ENCODE results near the gene PTPRH.

Gene PTPRH, protein sequence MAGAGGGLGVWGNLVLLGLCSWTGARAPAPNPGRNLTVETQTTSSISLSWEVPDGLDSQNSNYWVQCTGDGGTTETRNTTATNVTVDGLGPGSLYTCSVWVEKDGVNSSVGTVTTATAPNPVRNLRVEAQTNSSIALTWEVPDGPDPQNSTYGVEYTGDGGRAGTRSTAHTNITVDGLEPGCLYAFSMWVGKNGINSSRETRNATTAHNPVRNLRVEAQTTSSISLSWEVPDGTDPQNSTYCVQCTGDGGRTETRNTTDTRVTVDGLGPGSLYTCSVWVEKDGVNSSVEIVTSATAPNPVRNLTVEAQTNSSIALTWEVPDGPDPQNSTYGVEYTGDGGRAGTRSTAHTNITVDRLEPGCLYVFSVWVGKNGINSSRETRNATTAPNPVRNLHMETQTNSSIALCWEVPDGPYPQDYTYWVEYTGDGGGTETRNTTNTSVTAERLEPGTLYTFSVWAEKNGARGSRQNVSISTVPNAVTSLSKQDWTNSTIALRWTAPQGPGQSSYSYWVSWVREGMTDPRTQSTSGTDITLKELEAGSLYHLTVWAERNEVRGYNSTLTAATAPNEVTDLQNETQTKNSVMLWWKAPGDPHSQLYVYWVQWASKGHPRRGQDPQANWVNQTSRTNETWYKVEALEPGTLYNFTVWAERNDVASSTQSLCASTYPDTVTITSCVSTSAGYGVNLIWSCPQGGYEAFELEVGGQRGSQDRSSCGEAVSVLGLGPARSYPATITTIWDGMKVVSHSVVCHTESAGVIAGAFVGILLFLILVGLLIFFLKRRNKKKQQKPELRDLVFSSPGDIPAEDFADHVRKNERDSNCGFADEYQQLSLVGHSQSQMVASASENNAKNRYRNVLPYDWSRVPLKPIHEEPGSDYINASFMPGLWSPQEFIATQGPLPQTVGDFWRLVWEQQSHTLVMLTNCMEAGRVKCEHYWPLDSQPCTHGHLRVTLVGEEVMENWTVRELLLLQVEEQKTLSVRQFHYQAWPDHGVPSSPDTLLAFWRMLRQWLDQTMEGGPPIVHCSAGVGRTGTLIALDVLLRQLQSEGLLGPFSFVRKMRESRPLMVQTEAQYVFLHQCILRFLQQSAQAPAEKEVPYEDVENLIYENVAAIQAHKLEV

DNA sequence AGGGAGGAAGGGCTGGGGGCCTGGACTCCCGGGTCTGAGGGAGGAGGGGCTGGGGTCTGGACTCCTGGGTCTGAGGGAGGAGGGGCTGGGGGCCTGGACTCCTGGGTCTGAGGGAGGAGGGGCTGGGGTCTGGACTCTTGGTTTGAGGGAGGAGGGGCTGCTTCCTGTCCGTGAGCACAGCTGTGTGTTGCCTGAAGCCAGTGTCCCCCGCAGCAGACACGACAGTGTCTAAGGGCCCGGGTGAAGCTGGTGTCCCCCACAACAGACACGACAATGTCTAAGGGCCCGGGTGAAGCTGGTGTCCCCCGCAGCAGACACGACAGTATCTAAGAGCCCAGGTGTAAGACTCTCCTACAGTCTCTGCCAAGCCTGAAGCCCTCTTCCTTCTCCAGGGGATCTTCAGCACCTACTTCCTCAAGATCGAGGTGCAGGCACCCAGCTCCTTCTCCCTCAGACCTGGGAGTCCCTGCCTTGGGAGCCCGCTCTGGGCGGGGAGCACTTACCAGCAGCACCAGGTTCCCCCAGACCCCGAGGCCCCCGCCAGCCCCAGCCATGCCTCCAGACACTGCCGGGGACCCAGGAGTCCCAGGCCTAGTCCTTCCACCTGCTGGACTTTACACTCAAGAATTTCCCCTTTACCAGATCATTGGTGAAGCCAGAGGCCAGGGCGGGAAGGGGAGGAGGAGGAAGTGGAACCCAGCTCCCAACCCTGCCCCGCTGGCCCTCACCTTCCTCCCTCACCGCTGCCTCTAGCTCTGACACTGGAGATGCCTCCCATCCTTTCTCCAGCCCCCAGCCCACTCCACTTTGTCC, at the start of gene PTPRH:
PTPRH (minus strand) TSS at position 622 of the 813 bp plus-strand sequence; CDS start at position 554, 68 bp downstream.
- no peak for DNase-seq (ENCODE audit: low spot score)

DNA sequence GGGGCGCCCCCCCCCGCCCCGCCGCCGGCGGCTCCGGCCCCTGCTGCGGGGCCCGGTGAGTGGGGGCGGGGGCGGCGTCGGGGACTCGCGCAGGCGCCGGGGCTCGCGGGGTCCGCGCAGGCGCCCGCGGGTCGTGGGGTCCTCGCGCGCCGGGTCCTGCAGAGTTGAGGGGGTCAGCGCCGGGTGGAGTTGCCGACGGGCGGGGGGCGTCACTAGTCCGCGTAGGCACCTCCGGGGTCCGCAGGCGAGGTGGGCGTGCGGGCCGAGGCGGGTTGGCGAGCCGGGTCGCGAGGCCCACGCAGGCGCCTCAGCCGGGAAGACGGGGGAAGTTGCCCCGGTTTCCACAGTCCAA, 49.2 kb upstream of the PTPRH start:
- DNase-seq (ENCODE audit: low spot score), result peak; percentile 69

DNA sequence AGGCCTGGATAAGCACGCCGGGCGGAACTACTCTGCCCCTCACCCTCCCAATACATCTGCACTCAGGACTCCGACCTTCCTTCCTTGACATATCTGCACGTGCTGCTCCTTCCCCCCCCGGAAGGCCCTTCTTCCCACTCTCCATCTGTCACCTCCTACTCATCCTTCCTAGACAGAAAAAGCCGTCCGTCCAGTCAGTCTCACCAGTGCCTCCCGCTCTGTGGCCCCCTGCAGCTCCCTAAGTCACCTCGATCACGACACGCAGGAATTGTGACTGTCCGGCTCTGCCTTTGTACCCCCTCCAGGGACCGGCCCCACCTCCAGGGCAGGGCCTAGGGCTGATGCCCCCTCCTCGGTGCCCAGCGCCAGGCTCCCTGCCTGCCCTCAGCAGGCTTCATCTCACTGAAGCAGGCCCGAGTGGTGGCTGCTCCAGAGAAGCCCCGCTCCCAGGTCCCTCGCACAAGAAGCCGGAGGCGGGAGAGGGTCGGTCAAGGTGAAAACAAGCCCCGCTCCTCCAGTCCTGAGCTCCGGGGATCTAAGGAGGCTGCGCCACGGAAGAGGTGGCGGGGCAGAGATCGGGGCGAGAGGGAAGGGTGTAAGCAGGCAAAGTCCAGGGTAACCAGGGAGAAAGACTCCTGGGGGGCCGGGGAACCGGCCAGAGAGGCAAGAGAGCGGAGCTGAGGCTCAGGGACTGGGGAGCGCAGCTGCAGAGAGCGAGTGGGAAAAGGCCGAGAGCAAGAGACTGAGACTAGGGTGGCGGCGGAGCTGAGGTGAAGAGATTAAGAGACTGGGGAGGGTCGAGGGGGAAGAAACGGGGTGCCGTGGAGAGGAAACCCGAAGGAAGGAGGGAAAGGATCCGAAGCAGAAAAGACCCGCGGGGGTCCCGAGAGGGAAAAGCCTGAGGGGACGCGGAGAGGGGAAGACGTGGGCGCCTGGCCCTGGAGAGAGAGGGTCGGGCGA, 48.4 kb upstream of the PTPRH start:
- DNase-seq (ENCODE audit: low spot score), result peak; percentile 60

DNA sequence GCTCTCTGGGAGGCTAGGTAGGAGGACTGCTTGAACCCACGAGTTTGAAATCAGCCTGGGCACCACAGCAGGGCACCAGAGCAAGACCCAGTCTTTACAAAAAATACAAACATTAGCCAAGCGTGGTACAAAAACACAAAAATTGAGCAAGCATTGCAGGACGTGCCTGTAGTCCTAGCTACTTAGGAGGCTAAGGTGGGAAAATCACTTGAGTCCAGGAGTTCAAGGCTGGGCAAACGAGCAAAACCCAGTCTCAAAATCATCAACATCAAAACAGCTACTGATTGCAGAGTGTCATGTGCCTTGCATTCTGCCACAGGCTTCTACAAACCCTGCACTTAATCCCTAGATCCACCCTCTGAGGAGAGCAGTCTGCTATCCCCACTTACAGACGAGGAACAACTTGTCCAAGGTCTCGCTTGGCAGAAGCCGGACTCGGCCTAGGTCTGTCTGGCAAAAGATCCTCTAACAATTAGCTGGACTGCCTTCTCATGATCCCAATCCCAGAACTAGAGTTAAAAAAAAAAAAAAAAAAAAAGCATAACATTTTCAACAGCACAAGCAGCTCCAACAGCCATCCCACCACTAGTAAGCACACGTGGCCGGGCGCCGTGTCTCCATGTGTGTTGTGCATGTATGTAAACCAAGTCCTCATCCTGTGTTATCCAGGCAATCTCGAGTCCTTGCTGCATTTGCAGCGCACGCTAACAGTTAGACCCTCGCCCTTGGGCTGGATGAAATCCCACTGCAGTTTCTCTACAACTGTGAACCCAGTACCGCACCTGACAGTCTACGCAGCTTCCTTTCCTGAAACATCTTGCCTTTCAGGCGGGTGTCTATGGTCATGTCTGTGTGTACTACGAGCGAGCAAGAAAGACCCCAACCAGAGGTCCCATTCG, 47.5 kb upstream of the PTPRH start:
- no peak for DNase-seq (ENCODE audit: low spot score)

DNA sequence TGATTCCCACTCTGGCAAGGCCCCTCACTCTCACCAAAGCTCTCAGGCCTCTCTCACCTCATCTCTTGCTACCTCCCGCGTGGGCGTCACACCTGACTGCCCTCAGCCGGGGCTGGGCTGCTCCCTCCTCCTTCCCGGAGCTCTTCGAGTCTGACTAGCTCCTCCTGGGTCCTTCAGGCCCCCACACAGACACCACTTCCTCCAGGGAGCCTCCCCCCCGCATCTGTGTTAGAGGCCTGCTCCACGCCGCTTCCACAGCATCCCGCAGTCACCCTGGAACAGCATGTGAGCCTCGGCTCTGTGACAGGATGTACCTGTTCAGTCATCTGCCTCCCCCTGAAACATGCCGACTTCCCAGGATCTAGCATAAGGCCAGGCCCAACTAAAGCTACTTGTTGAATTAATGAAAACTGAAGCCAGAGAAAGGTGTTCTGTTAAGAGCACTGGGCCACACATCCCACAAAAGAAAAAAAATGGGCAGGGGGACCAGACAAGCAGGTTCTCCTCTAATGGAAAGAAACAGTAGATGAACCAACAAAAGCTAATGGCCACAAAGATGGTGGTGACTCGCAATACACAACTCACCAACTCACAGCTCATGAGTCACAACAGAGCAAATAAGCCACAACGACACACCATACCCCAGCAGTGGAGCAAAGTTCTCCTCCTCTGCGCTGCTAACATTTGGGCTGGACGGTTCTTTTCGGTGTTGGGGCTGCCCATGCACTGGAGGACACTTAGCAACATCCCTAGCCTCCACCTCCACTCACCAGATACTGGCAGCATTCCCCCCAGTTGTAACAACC, 46.5 kb upstream of the PTPRH start:
- DNase-seq (ENCODE audit: low spot score), result peak; percentile 47

DNA sequence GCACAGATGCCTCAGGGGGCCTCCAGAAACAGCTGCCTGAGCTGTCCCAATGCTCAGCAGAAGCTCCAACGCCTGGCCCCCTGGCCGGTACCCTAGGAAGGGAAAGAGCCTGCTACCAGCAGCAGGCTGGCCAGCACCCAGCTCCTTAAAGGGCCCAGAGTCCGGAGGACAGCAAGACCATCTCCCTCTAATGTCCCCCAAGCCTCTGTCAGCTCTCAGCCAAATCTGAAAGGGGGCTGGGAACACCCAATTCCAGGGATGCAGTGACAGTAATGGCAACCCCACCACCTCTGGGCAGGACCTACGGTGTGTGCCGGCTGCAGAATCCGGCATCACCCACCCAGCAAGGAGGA, 45.3 kb upstream of the PTPRH start:
- DNase-seq (ENCODE audit: low spot score), result no peak

DNA sequence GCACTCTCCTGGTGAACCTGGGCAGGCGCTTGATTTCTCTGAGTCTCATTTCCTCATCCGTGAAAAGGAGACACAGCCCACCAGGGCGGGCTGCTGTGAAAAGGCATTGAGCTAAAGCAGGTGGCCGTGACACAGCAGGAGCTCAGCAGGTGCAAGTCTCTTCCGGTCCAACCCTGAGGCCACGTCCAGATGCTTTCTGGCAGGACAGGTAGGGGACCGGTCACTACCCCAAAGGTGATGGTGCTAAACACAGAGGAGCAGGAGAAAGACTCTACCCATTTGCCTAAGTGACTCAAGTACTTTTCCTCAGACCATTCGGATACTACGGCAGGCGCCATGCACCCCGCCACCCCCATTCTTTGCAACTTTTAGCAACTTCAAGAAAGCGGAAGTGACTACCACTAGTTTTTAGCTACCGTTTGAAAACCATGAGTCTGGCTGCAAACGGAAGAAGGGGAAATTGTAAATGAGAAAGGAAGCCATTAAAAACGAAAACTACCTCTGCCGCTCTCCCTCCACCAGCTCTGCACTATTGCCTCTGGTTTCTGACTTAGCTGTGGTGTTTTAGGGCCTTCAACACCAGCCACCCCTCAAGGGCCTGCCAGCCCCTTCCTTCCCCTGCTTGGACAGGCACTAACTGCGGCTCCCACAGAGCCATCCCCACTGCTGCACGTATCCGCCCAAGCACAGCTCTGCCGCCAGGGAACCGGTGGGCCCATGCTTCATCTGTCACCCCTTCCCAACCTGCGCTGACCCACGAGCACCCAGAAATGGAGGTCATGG, 44.7 kb upstream of the PTPRH start:
- no peak for DNase-seq (ENCODE audit: low spot score)

DNA sequence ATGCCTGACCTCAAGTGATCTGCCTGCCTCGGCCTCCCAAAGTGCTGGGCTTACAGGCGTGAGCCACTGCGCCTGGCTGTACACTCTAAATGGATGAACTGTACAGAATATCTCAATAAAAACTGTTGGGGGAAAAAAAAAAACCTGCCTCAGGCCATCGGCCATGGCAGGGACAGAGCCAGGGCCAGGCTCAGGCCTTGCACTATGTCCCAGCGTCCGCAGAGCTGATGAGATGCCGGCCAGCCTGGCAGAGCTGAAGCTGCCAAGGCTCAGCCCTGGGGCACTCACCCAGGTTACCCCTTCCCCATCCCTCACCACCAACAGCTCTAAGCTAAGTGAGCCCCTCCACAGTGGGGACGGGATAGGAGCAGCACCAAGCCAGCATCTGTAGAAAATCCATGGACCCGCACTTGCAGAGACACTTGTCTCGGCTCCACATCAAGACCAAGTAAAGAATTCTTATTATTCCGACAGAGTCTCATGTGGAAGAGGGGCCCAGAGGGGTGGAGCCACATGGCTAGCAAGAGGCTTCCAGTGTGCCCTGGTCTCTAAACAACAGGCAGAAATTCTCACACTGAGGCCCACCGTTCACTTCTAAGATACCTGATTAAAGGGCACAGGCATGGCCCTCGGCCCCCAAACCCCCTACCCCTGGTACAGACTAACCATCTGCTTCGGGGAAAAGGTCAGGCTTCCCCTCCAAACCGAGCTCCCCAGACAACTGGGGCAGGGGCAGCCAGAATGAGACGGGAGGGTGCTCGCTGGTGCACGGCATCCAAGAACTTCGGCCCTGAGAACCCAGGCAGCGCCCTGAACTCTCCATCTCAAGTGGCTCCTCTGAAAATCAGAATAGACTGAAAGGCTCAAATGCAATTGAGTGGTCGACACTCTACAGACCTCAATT, 43.7 kb upstream of the PTPRH start:
- DNase-seq (ENCODE audit: low spot score), result no peak

DNA sequence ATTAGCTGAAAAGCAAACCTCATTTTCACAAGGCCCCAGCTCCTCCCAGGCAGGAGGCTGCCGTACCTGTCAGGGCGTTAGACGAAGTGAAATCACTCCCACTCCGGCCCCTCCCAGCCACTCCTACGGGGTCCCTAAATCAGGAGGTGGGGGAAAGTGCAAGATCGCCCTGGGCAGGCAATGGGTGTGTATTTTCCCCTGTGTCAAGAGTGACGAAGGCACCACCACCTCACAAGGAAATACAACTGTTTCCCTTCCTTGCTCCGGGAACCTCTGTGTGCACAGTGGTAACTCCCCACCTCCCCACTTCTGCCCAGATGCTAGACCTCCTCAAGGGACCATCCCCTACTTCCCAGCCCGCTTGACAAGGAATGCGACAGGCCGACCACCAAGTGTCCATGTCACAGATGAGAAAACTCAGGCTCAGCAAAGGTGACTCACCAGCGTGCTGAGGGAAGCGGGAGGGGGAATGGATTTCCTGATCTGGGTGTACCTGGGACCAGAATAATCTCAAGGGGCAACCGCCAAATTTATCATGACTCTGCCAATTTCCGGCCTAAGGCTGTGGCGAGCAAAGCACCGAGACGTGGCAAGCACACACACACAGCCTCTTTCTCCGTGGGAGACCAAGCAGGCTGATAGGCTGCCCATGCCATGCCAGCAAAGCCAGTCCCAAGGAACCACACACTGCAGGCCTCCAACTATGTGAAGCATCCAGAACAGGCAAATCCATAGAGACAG, 42.2 kb upstream of the PTPRH start:
- DNase-seq (ENCODE audit: low spot score), result no peak

DNA sequence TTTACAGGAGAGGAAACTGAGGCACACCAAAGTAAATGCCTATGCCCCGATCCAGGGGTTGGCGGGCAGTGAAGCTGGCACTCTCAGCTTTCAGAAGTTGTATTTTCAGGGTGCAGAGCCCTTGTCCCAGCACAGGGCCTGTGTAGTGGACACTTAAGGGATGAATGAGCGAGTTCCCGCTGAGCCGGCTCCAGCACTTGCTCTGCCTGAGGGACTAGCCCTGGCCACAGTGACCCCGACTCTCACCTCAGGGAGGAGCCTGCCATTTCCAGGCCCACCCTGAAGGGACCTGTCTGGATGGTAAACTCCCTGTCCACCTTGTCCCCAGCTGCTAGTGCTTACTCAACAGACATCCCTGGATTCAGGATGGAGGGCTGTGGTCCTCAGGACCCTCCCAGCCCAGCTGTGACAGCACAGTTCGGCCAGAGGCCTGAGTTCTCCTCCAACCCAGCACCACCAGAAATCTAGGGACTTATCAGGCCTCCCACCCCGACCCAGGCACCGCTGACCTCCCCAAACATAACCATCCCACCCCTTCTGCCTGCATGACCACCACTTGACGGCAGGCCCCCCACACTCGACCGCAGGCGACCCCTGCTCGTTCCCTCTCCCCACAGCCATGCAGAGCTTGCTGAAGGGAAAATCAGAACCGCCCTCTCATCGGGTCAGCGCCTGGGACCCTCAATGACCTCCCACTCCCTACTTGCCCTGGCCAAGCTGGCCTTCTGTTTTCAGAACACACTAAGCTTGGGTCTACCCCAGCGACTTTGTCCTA, 41.1 kb upstream of the PTPRH start:
- no peak for DNase-seq (ENCODE audit: low spot score)

DNA sequence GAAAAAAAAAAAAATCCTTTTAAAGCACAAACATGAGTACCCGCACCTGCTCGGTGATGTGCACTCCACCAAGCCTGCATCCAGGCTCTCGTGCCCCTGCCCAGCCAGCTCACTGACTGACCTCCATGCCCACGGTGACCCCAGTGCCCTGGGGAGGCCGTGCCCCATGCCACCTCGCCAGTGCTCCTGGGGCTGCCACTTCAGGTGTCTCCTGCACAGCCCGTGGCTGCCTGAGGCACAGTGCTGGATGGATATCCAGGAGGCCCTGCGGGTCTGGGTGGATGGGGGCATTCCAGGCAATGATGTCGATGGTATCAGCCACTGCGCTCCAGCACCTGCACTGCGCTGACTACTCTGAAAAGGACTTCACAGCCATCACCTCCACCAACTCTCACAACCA, 40.5 kb upstream of the PTPRH start:
- no peak for DNase-seq (ENCODE audit: low spot score)

DNA sequence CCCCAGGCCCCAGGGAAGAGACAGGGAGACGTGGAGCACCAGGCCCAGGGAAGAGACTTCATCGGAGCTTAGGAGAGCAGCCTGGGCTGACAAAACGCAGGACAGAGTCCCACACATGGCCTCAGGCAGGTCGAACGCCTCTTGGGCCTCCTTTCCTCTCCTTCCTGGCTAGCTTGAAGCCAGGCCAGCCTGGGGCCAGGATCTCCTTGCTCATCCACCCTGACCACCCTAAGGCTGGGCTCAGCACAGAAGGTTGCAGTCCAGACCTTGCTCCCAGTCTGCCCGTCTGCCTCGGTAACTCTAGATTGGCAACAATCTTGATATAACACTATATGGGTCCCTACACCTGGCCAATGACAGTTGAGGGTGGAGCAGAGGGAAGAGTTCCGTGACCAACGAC, 39.4 kb upstream of the PTPRH start:
- DNase-seq (ENCODE audit: low spot score), result no peak

DNA sequence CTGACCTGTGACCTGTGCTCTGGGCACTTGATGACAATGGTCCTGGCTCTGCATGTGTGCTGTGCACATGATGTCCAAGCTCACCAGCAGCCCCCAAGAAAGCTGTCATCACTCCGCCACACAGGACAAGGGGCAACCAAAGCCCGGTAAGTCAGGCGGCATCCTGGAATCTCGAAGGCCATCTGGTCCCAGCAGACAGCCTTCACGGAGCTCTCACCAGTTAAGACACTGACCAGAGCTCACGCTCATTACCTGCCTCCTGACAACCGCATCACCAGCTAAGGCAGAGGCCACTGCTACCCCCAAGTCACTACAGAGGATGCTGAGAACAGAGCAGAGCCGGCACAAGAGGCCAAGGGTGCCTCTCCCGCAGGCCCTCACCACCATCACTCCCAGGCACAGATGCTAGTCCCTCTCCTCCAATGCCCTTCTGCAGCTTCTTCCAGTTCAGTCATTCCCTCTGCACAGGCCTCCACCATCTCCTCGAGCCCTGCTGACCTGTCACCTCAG, 38.9 kb upstream of the PTPRH start:
- DNase-seq (ENCODE audit: low spot score), result no peak

DNA sequence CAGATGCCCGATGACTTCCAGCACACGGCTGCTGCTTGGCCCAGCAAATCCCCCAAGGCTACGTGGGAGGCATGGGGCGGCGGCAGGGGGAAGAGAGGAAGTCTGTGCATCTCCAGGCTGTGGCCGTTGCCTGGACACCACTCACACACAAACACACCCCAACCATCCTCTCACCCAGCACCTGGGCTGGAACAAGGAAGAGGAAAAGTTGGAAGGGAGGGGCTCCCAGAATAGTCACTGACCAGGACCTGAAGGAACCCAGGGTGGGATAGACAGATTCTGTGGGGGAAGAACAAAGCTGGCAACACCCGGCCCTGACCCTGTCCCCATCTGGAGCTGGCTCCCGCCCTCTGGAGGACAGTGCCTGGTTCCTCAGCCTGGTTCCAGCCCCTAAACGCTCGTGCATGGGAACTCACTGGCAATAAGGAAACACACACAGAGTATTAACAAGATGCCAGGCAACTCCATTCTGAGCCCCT, 38.4 kb upstream of the PTPRH start:
- DNase-seq (ENCODE audit: low spot score), result no peak
